Fibroblast of gingiva (primary cell): ENCODE results near the gene MELTF.

ENCODE experiments used
- DNase-seq: peaks from one replicate; pipeline ENCODE4 v3.0.0-alpha.2; 2011; ENCODE audit warnings: low read depth

MELTF gene

GRCh38 chr3:197027151-197027895, 2.3 kb downstream of the MELTF start:
- DNase-seq: no peak

- no peak for DNase-seq
Observed at GRCh38 chr3:197026481-197026866, 3.1 kb downstream of the MELTF start.

GRCh38 chr3:197025736-197026480, 3.7 kb downstream of the MELTF start:
- no peak for DNase-seq

GRCh38 chr3:197024881-197025735, 4.5 kb downstream of the MELTF start:
- DNase-seq: no peak

- DNase-seq: no peak
Observed at GRCh38 chr3:197023998-197024651, 5.5 kb downstream of the MELTF start.

- DNase-seq: no peak
Observed at GRCh38 chr3:197023241-197023997, 6.2 kb downstream of the MELTF start.

GRCh38 chr3:197022405-197023231, 7.0 kb downstream of the MELTF start:
- DNase-seq: no peak

GRCh38 chr3:197021729-197022404, 7.8 kb downstream of the MELTF start:
- DNase-seq: no peak

GRCh38 chr3:197021231-197021630, 8.4 kb downstream of the MELTF start:
- no peak for DNase-seq

- DNase-seq: no peak
Observed at GRCh38 chr3:197019535-197019934, 10.1 kb downstream of the MELTF start.

GRCh38 chr3:197019021-197019420, 10.6 kb downstream of the MELTF start:
- DNase-seq: no peak

- DNase-seq: no peak
Observed at GRCh38 chr3:197017003-197017402, 12.6 kb downstream of the MELTF start.

- no peak for DNase-seq
Observed at GRCh38 chr3:197015790-197016736, 13.6 kb downstream of the MELTF start.

- no peak for DNase-seq
Observed at GRCh38 chr3:197014942-197015575, 14.6 kb downstream of the MELTF start.

GRCh38 chr3:197014024-197014423, 15.6 kb downstream of the MELTF start:
- DNase-seq: no peak

GRCh38 chr3:197012540-197012883, 17.1 kb downstream of the MELTF start:
- no peak for DNase-seq

GRCh38 chr3:197011780-197012539, 17.7 kb downstream of the MELTF start:
- DNase-seq: no peak
